GM19238 (cell line): ENCODE results near the gene RNASE7.

Source experiments
- DNase-seq: peaks from one replicate; pipeline ENCODE4 v3.0.0; 2011; ENCODE audit warnings: low spot score; ENCODE audit not compliant: insufficient read length

RNASE7 gene

DNA sequence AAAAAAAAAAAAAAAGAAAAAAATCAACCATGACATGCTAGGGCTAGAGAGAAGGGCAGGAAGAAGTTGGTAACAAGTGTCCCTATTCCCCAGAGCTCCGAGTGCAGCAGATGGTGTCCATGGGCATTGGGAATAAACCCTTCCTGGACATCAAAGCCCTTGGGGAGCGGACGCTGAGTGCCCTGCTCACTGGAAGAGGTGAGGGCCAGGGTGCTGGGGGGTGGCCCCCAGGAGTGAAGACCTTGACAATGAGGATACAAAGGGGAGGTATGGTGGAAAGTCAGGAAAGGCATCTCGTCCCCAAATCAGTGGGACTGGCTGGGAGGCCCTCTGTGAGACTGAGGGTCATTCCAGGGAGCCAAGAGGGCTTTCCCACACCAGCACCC is 44.7 kb downstream of the RNASE7 start:
- DNase-seq: no peak

DNA sequence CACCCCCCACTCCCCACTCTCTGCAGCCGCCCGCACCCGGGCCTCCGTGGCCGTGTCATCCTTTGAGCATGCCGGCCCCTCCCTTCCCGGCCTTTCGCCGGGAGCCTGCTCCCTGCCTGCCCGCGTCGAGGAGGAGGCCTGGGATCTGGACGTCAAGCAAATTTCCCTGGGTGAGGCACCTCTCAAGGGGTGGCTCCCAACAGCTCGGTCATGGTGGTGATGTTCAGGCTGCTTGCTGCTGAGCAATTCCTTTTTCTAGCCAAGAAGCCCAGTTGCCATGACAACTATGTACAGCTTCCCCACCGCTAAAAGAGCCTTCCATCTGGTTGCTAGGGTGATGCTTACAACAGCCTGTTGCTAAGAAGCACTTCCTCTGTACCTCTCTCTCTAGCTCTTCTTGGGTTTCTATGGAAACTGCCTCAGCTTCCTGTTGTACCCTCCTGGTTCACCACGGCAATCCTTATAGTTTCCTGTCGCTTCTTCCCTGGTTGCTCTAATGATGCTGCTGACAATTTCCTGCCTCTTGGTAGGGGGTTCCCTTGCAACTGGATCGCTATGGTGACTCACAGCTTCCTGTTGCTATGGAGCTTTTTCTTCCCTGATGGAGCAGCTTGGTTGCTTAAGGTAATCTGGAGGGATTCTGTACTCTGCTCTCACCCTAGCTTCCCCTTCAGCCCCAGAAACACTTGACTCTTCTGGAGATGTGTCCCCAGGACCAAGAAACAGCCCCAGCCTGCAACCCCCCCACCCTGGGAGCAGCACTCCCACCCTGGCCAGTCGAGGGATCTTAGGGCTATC is 45.3 kb downstream of the RNASE7 start:
- no peak for DNase-seq

DNA sequence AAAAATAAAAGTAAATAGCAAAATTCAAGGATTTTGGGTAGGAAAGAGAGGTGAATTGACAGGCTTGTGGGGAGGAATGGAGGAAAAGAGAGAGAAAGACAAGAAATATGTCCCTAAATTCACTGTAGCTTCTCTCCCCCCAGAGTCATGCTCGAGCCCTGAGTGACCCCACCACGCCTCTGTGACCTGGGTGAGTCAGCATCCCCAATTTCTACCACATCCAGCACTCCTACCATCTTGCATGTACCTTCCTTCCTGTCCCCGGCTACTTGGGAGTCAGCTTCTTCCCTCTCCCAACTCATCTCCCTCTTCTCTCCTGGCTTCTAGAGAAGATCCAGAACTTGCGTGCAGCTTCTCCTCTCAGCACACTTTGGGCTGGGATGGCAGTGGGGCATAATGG is 46.5 kb downstream of the RNASE7 start:
- DNase-seq: no peak

DNA sequence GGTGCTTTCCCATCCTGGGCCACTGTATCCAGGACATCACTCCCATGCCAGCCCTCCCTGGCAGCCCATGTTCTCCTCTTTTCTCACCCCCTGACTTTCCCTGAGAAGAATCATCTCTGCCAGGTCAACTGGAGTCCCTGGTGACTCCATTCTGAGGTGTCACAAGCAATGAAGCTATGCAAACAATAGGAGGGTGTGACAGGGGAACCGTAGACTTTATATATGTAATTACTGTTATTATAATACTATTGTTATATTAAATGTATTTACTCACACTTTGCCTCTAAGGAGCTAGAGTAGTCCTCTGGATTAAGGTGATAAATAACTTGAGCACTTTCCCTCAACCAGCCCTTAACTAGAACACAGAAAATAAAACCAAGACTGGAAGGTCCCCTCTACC is 47.1 kb downstream of the RNASE7 start:
- no peak for DNase-seq

DNA sequence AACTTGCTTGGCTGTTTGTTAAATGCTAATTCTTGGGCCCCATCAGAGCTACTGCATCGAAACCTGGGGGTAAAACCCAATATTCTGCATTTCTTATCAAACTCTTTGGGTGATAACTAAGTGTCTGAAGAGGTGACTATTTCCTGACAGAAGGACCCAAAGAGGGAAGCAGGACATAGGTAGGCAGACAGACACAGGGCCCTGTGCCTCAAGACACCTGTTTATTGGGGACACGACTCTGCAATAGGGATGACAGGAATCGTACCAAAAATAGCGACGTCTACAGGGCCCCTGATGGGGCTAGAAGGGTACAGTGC is 47.7 kb downstream of the RNASE7 start:
- no peak for DNase-seq

DNA sequence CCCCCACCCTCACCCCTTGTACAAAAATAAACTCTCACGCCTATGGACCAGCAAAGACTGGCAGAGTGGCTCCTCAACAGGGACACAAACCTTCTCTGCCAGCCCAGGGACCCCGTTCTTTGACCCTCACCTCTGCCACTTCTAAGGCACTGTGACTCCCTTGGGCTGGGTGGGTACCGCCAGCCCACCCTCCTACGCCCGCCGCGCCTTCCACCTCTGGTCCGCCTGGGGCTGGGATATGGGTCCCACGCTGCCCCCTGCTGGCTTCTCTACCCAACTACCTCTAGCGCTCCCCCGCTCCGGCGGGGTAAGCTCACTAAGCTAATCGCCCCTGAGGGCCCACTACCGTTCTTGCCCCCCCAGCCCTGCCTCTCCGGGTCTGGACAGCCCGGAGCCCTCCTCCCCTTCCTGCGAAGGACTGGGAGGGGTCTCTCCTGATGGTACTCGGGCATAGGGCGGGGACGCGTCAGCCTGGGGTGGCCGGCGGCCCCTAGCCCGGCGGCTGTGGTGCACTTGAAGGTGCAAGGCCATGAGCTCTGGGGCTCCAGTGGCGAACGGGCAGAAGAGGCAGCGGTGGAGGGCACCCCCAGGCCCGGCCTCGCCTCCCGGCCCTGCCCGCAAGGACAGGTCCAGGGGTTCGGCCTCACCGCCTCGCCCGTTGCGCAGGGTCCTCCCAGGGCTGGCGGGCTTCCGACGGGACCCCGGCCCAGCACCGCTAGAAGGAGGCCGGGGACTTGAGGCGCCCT is 48.2 kb downstream of the RNASE7 start:
- DNase-seq: no peak

DNA sequence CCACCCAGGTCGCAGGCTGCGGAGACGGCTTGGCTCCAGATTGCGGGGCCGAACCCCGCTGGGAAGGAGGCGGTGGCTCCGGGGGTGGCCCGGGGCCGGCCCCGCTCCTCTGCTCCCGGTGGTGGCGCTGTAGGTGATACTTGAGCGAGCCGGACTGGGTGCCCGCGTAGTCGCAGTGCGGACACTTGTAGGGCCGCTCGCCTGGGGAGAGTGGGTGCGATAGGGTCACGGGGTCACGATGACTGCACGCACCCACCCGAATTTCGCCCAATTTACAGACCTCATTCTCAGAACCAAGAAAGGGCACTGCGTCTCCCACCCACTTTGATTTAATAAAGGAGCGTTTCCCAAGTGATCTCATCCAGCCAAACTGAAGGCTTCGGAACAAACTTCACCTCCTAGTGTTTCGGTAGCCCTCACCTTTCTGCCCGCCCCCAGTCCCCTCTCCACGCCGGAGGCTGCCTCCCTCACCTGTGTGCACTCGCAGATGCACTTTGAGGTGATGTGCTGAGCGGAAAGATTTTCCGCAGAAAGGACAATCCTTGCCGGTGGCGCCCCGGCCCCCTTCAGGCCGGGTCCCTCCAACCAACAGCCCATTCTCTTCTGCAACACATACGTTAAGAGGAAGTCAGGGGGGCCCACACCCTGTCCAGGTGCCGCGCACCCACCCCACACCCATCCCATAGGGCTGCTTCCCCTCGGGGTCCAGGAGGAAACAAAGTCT is 48.9 kb downstream of the RNASE7 start:
- no peak for DNase-seq

DNA sequence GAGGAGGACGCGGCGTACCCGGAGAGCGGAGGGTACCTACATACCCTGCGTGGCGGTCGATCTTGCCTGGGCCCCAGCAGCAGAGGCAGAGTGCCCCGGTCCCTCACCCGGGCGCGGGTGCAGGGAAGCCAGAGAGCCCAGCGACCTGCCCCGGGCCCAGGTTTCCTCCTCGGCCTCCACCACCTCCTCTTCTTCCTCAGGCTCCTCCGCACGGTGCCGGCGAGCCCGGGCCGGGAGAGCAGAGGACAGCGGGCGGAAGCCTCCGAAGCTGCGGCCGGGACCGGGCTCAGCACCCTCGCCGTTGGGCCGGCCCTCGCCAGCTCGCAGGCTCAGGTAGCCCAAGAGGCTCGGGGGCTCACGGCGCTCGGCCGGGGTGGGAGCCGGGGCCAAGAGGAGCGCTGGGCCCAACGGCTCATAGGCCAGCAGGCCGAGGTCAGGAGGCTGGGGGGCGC is 49.7 kb downstream of the RNASE7 start:
- DNase-seq: no peak

DNA sequence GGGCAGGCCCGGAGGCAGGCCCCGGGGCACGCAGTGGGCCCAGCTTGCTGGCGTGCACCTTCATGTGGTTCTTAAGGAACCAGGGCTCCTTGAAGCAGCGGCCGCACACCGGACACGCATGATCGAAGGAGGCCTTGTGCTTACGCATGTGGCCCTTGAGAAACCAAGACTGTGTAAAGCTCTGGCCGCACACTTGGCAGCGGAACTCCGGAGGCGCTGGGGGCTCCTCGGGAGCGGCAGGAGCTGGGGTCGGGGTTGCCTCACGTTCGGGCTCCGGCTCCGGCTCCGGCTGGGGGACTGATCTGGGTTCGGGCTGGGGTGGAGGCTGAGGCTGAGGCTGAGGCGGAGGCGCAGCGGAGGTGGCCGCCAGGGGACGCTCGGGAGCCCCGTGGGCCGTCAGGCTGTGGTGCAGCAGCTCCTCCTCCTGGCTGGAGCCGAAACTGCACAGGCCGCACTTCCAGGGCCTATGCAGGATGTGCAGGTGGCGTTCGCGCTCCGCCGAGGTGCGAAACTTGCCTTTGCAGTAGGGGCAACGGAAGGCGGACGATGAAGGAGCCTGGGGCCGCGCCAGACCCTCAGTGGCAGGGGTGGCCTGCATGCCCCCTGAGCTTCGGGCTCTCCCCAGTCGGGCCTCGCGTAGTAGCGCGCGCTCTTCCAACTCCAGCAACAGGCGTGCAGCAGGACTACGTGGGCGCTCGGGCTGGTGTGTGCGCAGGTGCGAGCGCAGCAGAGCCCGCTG is 50.3 kb downstream of the RNASE7 start:
- peak; percentile 96 for DNase-seq

DNA sequence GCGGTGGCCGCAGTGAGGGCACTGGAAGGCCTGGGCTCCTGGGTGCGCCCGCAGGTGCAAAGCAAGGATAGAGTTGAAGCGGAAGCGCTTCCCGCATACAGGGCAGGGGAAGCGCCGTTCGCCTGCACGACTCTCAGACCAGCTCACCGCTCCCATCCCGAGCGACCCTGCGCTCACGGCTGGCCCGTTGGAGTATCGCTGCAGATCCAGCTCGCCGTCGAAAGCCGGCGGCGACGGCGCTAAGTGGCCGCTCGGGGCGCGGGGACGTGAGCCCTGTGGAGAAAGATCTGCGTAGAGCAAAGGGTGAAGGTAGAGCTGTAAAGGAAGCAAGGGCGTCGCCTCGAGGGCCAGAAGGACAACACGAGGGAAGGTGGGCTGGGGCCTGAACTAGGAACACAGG is 50.9 kb downstream of the RNASE7 start:
- no peak for DNase-seq
